A673 (cell line): ENCODE results near the gene PDGFD. TPM values are rescaled to one million over a fixed set of nuclear protein-coding genes. Genes with fewer than 3 reads are reported as not detected.

ENCODE experiments used
- BruUV-seq: library from RNA; stranded (reverse); fragments of 400-500 nt; replicated peaks from 2 replicates; lab custom pipeline; 2021; lab: Mats Ljungman, UMichigan
- CTCF ChIA-PET: fragments of 300-600 bp; sonication (Branson Sonifier 250); formaldehyde crosslinking; loops from one replicate; lab custom pipeline; 2022; ENCODE audit warnings: antibody characterized with exemption; lab: Charles Lee
- POLR2A ChIA-PET: fragments of 300-600 bp; sonication (Branson Sonifier 250); formaldehyde crosslinking; loops from one replicate; lab custom pipeline; 2022; ENCODE audit warnings: antibody characterized with exemption; ENCODE audit not compliant: low non-redundant PET; lab: Charles Lee
- DNase-seq: peaks from one replicate; pipeline ENCODE4 v3.0.0-alpha.2; 2015; ENCODE audit warnings: low spot score
- H3K27ac ChIP-seq: fragments of 200-600 bp; sonication (generic); 2 replicates; pipeline ENCODE4 v1.5.1; 2016; ENCODE audit warnings: mixed run types, low read depth, mild to moderate bottlenecking, mixed read lengths, antibody characterized with exemption, low read length; ENCODE audit not compliant: poor library complexity, severe bottlenecking
- H3K27me3 ChIP-seq: fragments of 200-600 bp; sonication (generic); replicated peaks from 2 replicates; pipeline ENCODE4 v1.6.1; 2017; ENCODE audit warnings: mixed run types, low read depth, mild to moderate bottlenecking, mixed read lengths, antibody characterized with exemption, low read length; ENCODE audit not compliant: insufficient read depth, poor library complexity
- H3K36me3 ChIP-seq: fragments of 200-600 bp; sonication (generic); 2 replicates; pipeline ENCODE4 v1.6.1; 2016; ENCODE audit warnings: mixed run types, mild to moderate bottlenecking, mixed read lengths, antibody characterized with exemption, low read length; ENCODE audit not compliant: insufficient read depth, poor library complexity, severe bottlenecking
- H3K4me1 ChIP-seq: fragments of 200-600 bp; sonication (generic); 2 replicates; pipeline ENCODE4 v1.6.1; 2017; ENCODE audit warnings: mixed run types, mild to moderate bottlenecking, mixed read lengths, antibody characterized with exemption, low read length; ENCODE audit not compliant: insufficient read depth, poor library complexity, severe bottlenecking
- H3K4me3 ChIP-seq: fragments of 200-600 bp; sonication (generic); 2 replicates; pipeline ENCODE4 v1.5.1; 2016; ENCODE audit warnings: low read depth, mixed run types, mild to moderate bottlenecking, mixed read lengths, low read length; ENCODE audit not compliant: poor library complexity, severe bottlenecking
- H3K9me3 ChIP-seq: fragments of 200-600 bp; sonication (generic); 2 replicates; pipeline ENCODE4 v1.6.1; 2016; ENCODE audit warnings: mixed run types, low read depth, mild to moderate bottlenecking, mixed read lengths, antibody characterized with exemption, low read length; ENCODE audit not compliant: poor library complexity, severe bottlenecking
- CTCF ChIP-seq: fragments of 300-800, 200-600 bp; sonication (generic); conservative IDR thresholded peaks from 2 replicates; pipeline ENCODE4 v1.5.1; 2017; ENCODE audit warnings: low read depth, mild to moderate bottlenecking, antibody characterized with exemption, low read length, moderate library complexity, mixed read lengths
- EZH2 ChIP-seq: fragments of 200-600 bp; sonication (generic); IDR thresholded peaks from 2 replicates; pipeline ENCODE4 v1.6.1; 2017; ENCODE audit warnings: borderline replicate concordance, low read depth, mild to moderate bottlenecking, mixed read lengths, antibody characterized with exemption, low read length; ENCODE audit not compliant: poor library complexity, severe bottlenecking
- intact Hi-C: fragments of 100-400 bp; cut with micrococcal nuclease; formaldehyde crosslinking; loops from one replicate; pipeline ENCODE4 v1.10.0; 2022; ENCODE audit not compliant: unreplicated experiment
- total RNA-seq: library from RNA; stranded (reverse); gene quantifications from 2 replicates; pipeline ENCODE4 v1.2.3, GENCODE V29; 2021

The PDGFD gene
- total RNA-seq, 1 experiment from 2014 or later: 6.1 TPM

- intact Hi-C loops: no loop called here
- POLR2A ChIA-PET: no interaction called here
- Histone ChIP-seq H3K9me3 (no peaks in the 10 kb centered on the region), H3K4me1 (no peaks in the 10 kb centered on the region), H3K27ac (no peak overlapping the region), H3K36me3 (no peaks in the 10 kb centered on the region), H3K4me3 (no peak overlapping the region), H3K27me3 (no peaks in the 10 kb centered on the region)
- no peak for TF ChIP-seq CTCF
- TF ChIP-seq EZH2: no peak
- no TSS peak for BruUV-seq
- no peak for DNase-seq
- CTCF ChIA-PET: no interaction called here
These were observed 291.9 kb downstream of the PDGFD start for GRCh38 chr11:103871923-103872551.

GRCh38 chr11:103870821-103871309, 293.1 kb downstream of the PDGFD start:
- H3K9me3 ChIP-seq: no peaks in the 10 kb centered on the region
- no peak overlapping the region for H3K27ac ChIP-seq
- H3K4me1 ChIP-seq: no peaks in the 10 kb centered on the region
- no peak overlapping the region for H3K4me3 ChIP-seq
- no peak for DNase-seq
- no peaks in the 10 kb centered on the region for H3K36me3 ChIP-seq
- ChIA-PET CTCF (no interaction called here), POLR2A (no interaction called here)
- BruUV-seq: no TSS peak
- intact Hi-C loops: no loop called here
- TF ChIP-seq CTCF (no peak), EZH2 (no peak)
- H3K27me3 ChIP-seq: no peaks in the 10 kb centered on the region

GRCh38 chr11:103867481-103867880, 296.5 kb downstream of the PDGFD start:
- no peaks in the 10 kb centered on the region for H3K27me3 ChIP-seq
- H3K27ac ChIP-seq: no peak overlapping the region
- TF ChIP-seq CTCF: no peak
- no peak for TF ChIP-seq EZH2
- no peaks in the 10 kb centered on the region for H3K9me3 ChIP-seq
- DNase-seq: no peak
- no peaks in the 10 kb centered on the region for H3K36me3 ChIP-seq
- CTCF ChIA-PET: no interaction called here
- no peak overlapping the region for H3K4me3 ChIP-seq
- BruUV-seq: no TSS peak
- POLR2A ChIA-PET: no interaction called here
- intact Hi-C loops: no loop called here
- no peaks in the 10 kb centered on the region for H3K4me1 ChIP-seq
